Esophagus squamous epithelium (tissue), 5 donors: ENCODE data around the gene NDST1. TPM values are rescaled to one million over a fixed set of nuclear protein-coding genes. Genes with fewer than 3 reads are reported as not detected.

Source experiments
- DNase-seq: peaks from one replicate; lab custom pipeline; 2025; lab: John Stamatoyannopoulos, UW
- H3K27ac ChIP-seq, 4 donors: fragments of 200-600 bp; sonication (generic); one replicate each; pipeline ENCODE4 v1.5.1; 2016 to 2019; ENCODE audit warnings: mild to moderate bottlenecking in 1 of 4
- H3K27me3 ChIP-seq, 4 donors: fragments of 200-600 bp; sonication (generic); 1 replicate in 3 of 4; 2 replicates in 1 of 4; pipeline versions ENCODE4 v1.5.1 to v1.6.0; 2017 to 2021; ENCODE audit warnings: antibody characterized with exemption in 1 of 4
- H3K36me3 ChIP-seq, 3 donors: fragments of 200-600 bp; sonication (generic); one replicate each; pipeline ENCODE4 v1.5.1; 2016 to 2019
- H3K4me1 ChIP-seq, 3 donors: fragments of 200-600 bp; sonication (generic); one replicate each; pipeline ENCODE4 v1.5.1; 2017 to 2019
- H3K4me3 ChIP-seq, 4 donors: fragments of 200-600 bp; sonication (generic); 1 replicate in 3 of 4; 2 replicates in 1 of 4; pipeline ENCODE4 v1.5.1; 2016 to 2019; ENCODE audit warnings: mild to moderate bottlenecking in 2 of 4, moderate library complexity in 1 of 4
- H3K9me3 ChIP-seq, 3 donors: fragments of 200-600 bp; sonication (generic); one replicate each; pipeline ENCODE4 v1.5.1; 2016 to 2019
- POLR2A ChIP-seq, 4 donors: fragments of 450-650 bp; IDR thresholded peaks; one replicate each; pipeline ENCODE4 v1.6.1; 2017; ENCODE audit warnings: antibody characterized with exemption in 4 of 4, mild to moderate bottlenecking in 4 of 4, moderate library complexity in 3 of 4
- WGBS, 2 donors: methylation state at CpG; one replicate each; pipeline ENCODE4 v1.1.5; 2018; 5-methylcytosine and 5-hydroxymethylcytosine counted together
- intact Hi-C: fragments of 100-400 bp; cut with DNase I; formaldehyde crosslinking; loops from one replicate; pipeline ENCODE4 v1.15.0; 2022
- total RNA-seq, 4 donors: library from RNA; depleted of rRNA; stranded (reverse); fragments of >200 nt; gene quantifications; one replicate each; pipeline ENCODE4 v1.1.0, GENCODE V29; 2016
- TF ChIP-seq, protein P1 (sequence below), 6 experiments: fragments of 450-650 bp in 4 of 6; fragments of 200-600 bp in 2 of 6; sonication (generic) in 2 of 6; IDR thresholded peaks; one replicate each; pipeline ENCODE4 v1.5.1; 2016 to 2019; ENCODE audit warnings: antibody characterized with exemption in 6 of 6, mild to moderate bottlenecking in 4 of 6, moderate library complexity in 4 of 6
- donor health status: DM: yes; HTN: yes; CAD: no.

NDST1 gene
- total RNA-seq, 4 donors from 2014 or later = 76.5 to 205 (median 118) TPM

DNA sequence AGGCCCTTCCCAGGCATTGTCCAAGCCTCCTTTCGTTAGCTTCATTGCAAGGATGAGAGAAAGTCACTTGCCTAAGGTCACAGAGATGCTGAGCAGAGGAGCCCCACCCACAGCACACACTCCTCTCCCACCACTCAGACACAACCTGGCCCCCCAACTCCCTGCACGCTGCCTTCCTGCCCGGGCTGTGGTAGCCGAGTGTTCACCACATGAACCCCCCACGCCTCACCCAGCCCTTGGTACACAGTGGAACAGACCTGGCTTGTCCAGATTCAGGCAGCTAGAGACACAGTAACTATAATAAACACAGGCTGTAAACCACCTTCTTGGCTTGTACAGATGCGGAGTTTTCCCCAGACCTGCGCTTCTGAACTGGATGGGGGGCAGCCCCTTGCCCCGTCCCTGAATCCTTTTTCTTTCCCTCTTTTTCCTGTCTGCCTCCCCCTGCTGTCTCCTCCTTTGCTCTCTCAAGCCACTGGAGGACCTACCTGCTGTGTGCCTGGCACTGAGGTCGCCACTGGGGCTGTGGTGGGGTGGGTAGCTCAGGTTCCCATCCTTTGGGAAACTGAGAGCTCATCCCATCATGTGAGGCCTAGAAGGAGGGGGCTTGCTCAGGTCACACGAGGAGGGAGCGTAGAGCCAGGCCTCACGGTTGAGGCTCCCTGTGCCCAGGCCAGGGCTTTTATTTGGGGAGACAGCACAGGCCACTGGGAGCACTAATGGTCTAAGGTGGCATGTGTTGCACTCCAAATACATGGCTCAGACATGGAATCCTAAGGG, 76.8 kb downstream of the NDST1 start:
- 95 to 100% methylated on average over 1 to 6 of the region's 12 CpGs for WGBS, 2 donors
- H3K27me3 ChIP-seq = no peaks in the 10 kb centered on the region
- H3K36me3 ChIP-seq = no peaks in the 10 kb centered on the region
- H3K4me1 ChIP-seq = peaks cover 0 to 13% (median 8%) of the 10 kb centered on the region in 3 donors
- intact Hi-C loops = no loop called here
- no peak overlapping the region for H3K4me3 ChIP-seq
- no peak overlapping the region for H3K27ac ChIP-seq
- no peaks in the 10 kb centered on the region for H3K9me3 ChIP-seq
- TF ChIP-seq POLR2A (IDR thresholded peaks at IDR 0.05) = no peak
- TF ChIP-seq, protein P1, sequence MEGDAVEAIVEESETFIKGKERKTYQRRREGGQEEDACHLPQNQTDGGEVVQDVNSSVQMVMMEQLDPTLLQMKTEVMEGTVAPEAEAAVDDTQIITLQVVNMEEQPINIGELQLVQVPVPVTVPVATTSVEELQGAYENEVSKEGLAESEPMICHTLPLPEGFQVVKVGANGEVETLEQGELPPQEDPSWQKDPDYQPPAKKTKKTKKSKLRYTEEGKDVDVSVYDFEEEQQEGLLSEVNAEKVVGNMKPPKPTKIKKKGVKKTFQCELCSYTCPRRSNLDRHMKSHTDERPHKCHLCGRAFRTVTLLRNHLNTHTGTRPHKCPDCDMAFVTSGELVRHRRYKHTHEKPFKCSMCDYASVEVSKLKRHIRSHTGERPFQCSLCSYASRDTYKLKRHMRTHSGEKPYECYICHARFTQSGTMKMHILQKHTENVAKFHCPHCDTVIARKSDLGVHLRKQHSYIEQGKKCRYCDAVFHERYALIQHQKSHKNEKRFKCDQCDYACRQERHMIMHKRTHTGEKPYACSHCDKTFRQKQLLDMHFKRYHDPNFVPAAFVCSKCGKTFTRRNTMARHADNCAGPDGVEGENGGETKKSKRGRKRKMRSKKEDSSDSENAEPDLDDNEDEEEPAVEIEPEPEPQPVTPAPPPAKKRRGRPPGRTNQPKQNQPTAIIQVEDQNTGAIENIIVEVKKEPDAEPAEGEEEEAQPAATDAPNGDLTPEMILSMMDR (IDR thresholded peaks at IDR 0.05) = no peak
- DNase-seq = no peak

DNA sequence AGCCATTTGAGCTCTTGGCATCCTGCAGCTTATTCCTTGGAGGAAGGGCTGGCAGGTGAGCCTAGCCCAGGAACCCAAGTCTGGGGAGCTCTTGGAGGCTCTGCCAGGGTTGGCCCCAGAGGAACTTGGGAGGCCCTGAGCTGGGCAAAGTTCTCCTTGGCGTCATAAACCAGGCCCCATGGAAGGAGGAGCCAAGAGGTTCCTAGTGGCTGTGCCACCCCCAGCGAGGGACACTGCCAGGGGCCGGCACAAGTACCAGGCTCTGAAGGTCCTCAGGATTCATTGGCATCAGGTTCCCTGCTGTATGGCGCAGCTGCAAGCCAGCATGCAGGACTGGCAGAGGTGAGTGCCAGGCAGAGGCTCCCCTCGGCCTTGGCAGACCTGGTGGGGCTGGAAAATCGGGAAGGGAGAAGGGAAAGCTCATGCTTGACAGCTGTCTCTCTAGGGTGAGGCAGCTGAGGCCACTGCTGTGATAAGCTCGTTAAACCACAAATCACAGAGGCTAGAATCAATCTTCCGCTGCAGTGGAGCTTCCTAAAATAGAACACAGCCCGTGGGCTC, 77.9 kb downstream of the NDST1 start:
- H3K4me1 ChIP-seq = peaks cover 0 to 24% (median 19%) of the 10 kb centered on the region in 3 donors
- WGBS, 2 donors = 74 to 82% methylated on average over 3 to 8 of the region's 9 CpGs
- no peak overlapping the region for H3K27ac ChIP-seq

DNA sequence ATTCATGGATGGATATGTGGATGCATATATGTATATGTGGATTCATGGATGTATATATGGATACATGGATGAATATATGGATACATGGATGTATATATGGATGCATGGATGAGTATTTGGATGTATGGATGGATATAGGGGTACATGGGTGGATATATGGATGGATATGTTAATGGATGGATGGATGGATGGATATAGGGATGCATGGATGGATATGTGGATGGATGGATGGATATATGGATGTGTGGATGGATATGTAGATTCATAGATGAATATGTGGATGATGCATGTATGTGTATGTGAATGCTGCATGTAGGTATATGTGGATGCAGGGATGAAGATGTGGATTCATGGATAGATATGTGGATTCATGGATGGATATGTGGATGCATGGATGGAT, 79.1 kb downstream of the NDST1 start:
- DNase-seq = no peak
- Histone ChIP-seq H3K4me1 (peaks cover 0 to 35% (median 22%) of the 10 kb centered on the region in 3 donors), H3K27me3 (no peaks in the 10 kb centered on the region), H3K27ac (no peak overlapping the region), H3K36me3 (no peaks in the 10 kb centered on the region), H3K9me3 (no peaks in the 10 kb centered on the region), H3K4me3 (no peak overlapping the region)
- TF ChIP-seq, protein P1 (IDR thresholded peaks at IDR 0.05) = no peak
- no peak for TF ChIP-seq POLR2A (IDR thresholded peaks at IDR 0.05)
- intact Hi-C loops = no loop called here

More for the DNA sequence above, 77.9 kb downstream of the NDST1 start:
- H3K36me3 ChIP-seq = no peaks in the 10 kb centered on the region
- no peak overlapping the region for H3K4me3 ChIP-seq
- no peak for DNase-seq
- H3K9me3 ChIP-seq = no peaks in the 10 kb centered on the region
- TF ChIP-seq, protein P1 (IDR thresholded peaks at IDR 0.05) = no peak
- TF ChIP-seq POLR2A (IDR thresholded peaks at IDR 0.05) = no peak
- intact Hi-C loops = no loop called here
- no peaks in the 10 kb centered on the region for H3K27me3 ChIP-seq

DNA sequence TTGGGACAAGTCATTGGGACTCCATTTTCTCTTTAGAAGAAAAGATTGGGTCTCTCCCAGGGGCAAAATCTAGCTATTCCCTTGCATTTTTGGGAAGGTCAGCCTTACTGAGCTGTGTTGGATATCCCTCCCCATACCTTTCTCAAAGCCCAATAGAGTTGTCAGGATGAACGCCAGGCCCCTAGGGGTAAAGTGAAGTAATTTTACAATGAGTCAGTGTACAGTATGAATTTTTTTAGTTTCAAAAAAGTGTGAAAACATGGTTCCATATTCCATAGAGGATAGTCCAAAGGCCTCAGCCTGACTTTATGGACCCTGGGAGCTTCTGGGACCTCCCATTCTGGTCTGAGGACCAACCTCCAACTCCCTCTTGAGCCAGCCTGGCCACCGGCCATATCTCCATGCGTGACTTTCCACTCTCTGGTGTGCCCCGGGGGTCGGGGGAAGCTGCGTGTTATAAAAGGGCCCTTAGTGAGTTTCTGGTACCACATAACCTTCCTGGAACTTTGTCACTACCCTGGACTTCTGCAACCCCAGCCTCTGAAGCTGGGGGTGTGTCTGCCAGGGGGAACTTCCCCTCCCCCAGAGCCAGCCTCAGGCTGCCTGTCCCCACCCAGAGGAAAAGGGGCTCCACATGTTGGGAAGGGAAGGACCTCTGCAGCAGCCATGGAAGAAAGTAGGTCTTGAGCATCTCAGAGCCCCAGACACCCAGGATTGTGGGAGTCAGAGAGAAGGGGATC, 80.1 kb downstream of the NDST1 start:
- H3K4me1 ChIP-seq = peaks cover 0 to 29% (median 19%) of the 10 kb centered on the region in 3 donors
- WGBS, 2 donors = 8 to 54% methylated on average over 1 to 6 of the region's 6 CpGs

More for the DNA sequence above, 80.1 kb downstream of the NDST1 start:
- no peak for DNase-seq
- no peaks in the 10 kb centered on the region for H3K36me3 ChIP-seq
- H3K9me3 ChIP-seq = no peaks in the 10 kb centered on the region
- H3K4me3 ChIP-seq = no peak overlapping the region
- H3K27me3 ChIP-seq = no peaks in the 10 kb centered on the region
- intact Hi-C loops = no loop called here
- no peak overlapping the region for H3K27ac ChIP-seq
- TF ChIP-seq POLR2A (IDR thresholded peaks at IDR 0.05) = no peak
- TF ChIP-seq, protein P1 (IDR thresholded peaks at IDR 0.05) = peak in 1 of 6 experiments; percentile 16
